Lower lobe of right lung (tissue), 2 donors: ENCODE measurements around the gene TMEM167B. TPM values are rescaled to one million over a fixed set of nuclear protein-coding genes. Genes with fewer than 3 reads are reported as not detected.
A peak's percentile ranks its signal among the peaks of the same experiment; 100 is the strongest.

Experiments used
- ATAC-seq, 2 donors: fragments of 200-7000 bp; cut with Tn5 transposase; one replicate each; pipeline ENCODE4 v1.9.1; 2020 to 2022; ENCODE audit warnings: mild to moderate bottlenecking in 2 of 2, moderate library complexity in 2 of 2
- DNase-seq: peaks from one replicate; pipeline ENCODE4 v3.0.0-alpha.2; 2020
- H3K27ac ChIP-seq: fragments of 200-600 bp; one replicate; pipeline ENCODE4 v1.8.0; 2022
- H3K27me3 ChIP-seq: fragments of 200-600 bp; one replicate; pipeline ENCODE4 v1.8.0; 2022; ENCODE audit warnings: low read depth
- H3K36me3 ChIP-seq: fragments of 200-600 bp; one replicate; pipeline ENCODE4 v1.8.0; 2022; ENCODE audit warnings: mild to moderate bottlenecking
- H3K4me1 ChIP-seq: fragments of 200-600 bp; one replicate; pipeline ENCODE4 v1.8.0; 2022
- H3K4me3 ChIP-seq: fragments of 200-600 bp; one replicate; pipeline ENCODE4 v1.8.0; 2022; ENCODE audit warnings: mild to moderate bottlenecking
- H3K9me3 ChIP-seq: fragments of 200-600 bp; one replicate; pipeline ENCODE4 v1.8.0; 2022
- CTCF ChIP-seq: fragments of 200-600 bp; IDR thresholded peaks from one replicate; pipeline ENCODE4 v1.8.0; 2022; ENCODE audit warnings: antibody characterized with exemption, mild to moderate bottlenecking
- intact Hi-C: fragments of 100-400 bp; cut with DNase I; formaldehyde crosslinking; loops from one replicate; pipeline ENCODE4 v1.11.0; 2022
- total RNA-seq: library from RNA; stranded (reverse); fragmentation: NEBNext Ultra II Directional; extraction: Animal tissue kit (Norgen Biotek cat#: 25700); gene quantifications from one replicate; pipeline ENCODE4 v1.2.1, GENCODE V29; 2021
- donor health status: DM: no; HTN: yes; CAD: no; lungs with severe emphysema.

Gene TMEM167B
- total RNA-seq, 1 donor from 2014 or later = 45.9 TPM

GRCh38 chr1:109094377-109094803 lies 3.8 kb downstream of the TMEM167B start:
- TF ChIP-seq CTCF = no peak
- DNase-seq (no peak), ATAC-seq (no peak)
- no peaks in the 10 kb centered on the region for H3K27me3 ChIP-seq
- intact Hi-C loops = no loop called here
- H3K4me3 ChIP-seq = no peak overlapping the region
- peak overlapping the region; percentile 50 for H3K27ac ChIP-seq
- H3K9me3 ChIP-seq = no peaks in the 10 kb centered on the region
- H3K4me1 ChIP-seq = peaks cover 42% of the 10 kb centered on the region
- peaks cover 37% of the 10 kb centered on the region for H3K36me3 ChIP-seq

DNA sequence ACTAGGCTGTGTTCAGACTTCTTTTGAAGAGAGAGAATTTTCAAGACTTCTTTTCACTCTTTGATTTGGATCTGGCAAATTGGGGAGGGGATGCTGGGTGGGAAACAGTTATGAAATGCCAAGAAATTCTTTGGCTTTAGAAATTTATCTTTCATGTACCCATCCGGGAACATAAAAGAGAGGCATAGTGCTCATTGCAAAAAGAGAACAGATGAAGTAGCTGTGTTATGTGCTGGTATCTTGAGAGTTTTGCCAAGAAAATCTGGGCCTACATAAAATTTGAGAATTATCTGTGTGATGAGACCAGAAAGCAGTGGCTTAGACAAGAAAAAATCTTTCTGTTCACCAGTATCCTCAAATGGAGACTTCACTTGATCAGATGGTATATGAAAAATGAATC lies 4.3 kb downstream of the TMEM167B start:
- H3K27me3 ChIP-seq = no peaks in the 10 kb centered on the region
- intact Hi-C loops = no loop called here
- H3K36me3 ChIP-seq = peaks cover 37% of the 10 kb centered on the region
- H3K27ac ChIP-seq = peak overlapping the region; percentile 50
- no peak for DNase-seq
- no peak overlapping the region for H3K4me3 ChIP-seq
- no peak for ATAC-seq
- peaks cover 42% of the 10 kb centered on the region for H3K4me1 ChIP-seq
- TF ChIP-seq CTCF = no peak
- H3K9me3 ChIP-seq = no peaks in the 10 kb centered on the region

GRCh38 chr1:109095631-109096030 lies 5.1 kb downstream of the TMEM167B start:
- no peak for ATAC-seq

GRCh38 chr1:109096120-109096519 lies 5.6 kb downstream of the TMEM167B start:
- no peak for ATAC-seq
- Histone ChIP-seq H3K27me3 (no peaks in the 10 kb centered on the region), H3K4me1 (peaks cover 41% of the 10 kb centered on the region), H3K4me3 (no peak overlapping the region), H3K27ac (no peak overlapping the region), H3K9me3 (no peaks in the 10 kb centered on the region), H3K36me3 (peaks cover 37% of the 10 kb centered on the region)
- TF ChIP-seq CTCF = no peak
- intact Hi-C loops = no loop called here
- DNase-seq = no peak

More at GRCh38 chr1:109095631-109096030, 5.1 kb downstream of the TMEM167B start:
- no peaks in the 10 kb centered on the region for H3K27me3 ChIP-seq
- H3K27ac ChIP-seq = no peak overlapping the region
- DNase-seq = no peak
- no peak overlapping the region for H3K4me3 ChIP-seq
- H3K4me1 ChIP-seq = peaks cover 37% of the 10 kb centered on the region
- H3K36me3 ChIP-seq = peaks cover 37% of the 10 kb centered on the region
- no peaks in the 10 kb centered on the region for H3K9me3 ChIP-seq
- intact Hi-C loops = no loop called here
- no peak for TF ChIP-seq CTCF

- peaks cover 22% of the 10 kb centered on the region for H3K4me1 ChIP-seq
- peak; percentile 98 to 99 for ATAC-seq
- peak; percentile 90 for TF ChIP-seq CTCF
- no peaks in the 10 kb centered on the region for H3K9me3 ChIP-seq
- peak overlapping the region; percentile 99 for H3K4me3 ChIP-seq
- DNase-seq = peak; percentile 98
- peaks cover 11% of the 10 kb centered on the region for H3K36me3 ChIP-seq
- H3K27me3 ChIP-seq = no peaks in the 10 kb centered on the region
- intact Hi-C loops = no loop called here
- peak overlapping the region; percentile 97 for H3K27ac ChIP-seq
Measured at GRCh38 chr1:109099938-109100773, 9.6 kb downstream of the TMEM167B start.
